Measurements from ENCODE around the gene UBE2S. TPM values are rescaled to one million over a fixed set of nuclear protein-coding genes. Genes with fewer than 3 reads are reported as not detected.

UBE2S gene
- polyA plus RNA-seq, 3 donors = 16.1 to 40.9 (median 21.9) TPM

DNA sequence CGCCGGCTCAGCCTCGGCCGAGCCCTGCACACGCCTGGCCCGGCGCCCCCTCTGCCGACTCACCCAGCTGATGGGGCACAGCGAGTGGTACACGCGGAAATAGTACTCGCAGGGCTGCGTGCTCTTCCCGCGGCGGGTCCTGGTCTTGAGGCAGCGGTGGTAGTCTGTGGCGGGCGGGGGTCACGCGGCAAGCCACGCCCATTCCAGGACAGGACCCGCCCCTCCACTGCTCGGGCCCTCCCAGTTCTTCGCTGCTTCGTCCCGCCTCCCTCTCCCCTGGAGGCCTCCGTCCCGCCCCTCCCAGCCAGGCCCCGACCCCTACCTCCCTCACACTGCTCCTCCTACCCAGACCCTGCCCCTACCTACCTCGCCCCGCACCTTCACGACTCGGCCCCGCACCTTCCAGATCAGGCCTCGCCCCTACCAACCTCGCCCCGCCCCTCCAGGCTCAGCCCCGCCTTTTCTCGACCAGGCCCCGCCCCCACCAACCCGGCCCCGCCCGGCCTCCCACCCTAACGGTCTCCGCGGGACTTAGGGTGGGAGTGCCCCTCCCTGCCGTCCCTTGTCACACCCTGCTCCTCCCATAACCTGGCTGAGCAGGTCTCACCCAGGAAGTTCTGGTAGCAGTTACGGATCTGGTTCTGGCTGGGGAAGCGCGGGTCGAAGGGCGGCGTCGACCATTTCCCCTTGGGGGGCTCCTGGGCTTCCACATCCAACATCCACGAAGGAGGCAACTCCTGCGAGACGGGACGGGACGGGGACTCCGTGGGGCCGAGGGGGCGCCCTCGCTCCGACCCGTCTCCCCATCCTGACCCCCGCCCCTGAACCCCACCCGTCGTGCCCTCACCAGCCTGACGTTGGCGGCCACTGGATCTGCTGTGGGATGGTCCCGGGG is 53.5 kb downstream of the UBE2S start:
- TF ChIP-seq, protein P1, sequence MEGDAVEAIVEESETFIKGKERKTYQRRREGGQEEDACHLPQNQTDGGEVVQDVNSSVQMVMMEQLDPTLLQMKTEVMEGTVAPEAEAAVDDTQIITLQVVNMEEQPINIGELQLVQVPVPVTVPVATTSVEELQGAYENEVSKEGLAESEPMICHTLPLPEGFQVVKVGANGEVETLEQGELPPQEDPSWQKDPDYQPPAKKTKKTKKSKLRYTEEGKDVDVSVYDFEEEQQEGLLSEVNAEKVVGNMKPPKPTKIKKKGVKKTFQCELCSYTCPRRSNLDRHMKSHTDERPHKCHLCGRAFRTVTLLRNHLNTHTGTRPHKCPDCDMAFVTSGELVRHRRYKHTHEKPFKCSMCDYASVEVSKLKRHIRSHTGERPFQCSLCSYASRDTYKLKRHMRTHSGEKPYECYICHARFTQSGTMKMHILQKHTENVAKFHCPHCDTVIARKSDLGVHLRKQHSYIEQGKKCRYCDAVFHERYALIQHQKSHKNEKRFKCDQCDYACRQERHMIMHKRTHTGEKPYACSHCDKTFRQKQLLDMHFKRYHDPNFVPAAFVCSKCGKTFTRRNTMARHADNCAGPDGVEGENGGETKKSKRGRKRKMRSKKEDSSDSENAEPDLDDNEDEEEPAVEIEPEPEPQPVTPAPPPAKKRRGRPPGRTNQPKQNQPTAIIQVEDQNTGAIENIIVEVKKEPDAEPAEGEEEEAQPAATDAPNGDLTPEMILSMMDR (IDR thresholded peaks at IDR 0.05) = no peak
- Mint-ChIP-seq H3K4me3 (peak overlapping the region; percentile 84 to 90), H3K4me1 (peaks cover 33% of the 10 kb centered on the region), H3K9me3 (peaks cover 0 to 11% (median 8%) of the 10 kb centered on the region in 7 donors), H3K36me3 (peaks cover 5 to 8% of the 10 kb centered on the region in 2 donors), H3K27ac (peak overlapping the region in 4 of 7 donors; percentile 41 to 80 (median 64)), H3K27me3 (ENCODE audit: low read depth in 3 of 3) (peaks cover 55 to 75% (median 59%) of the 10 kb centered on the region in 3 donors)
- Histone ChIP-seq H3K9me3 (replicated peaks in 1 of 2; ENCODE audit: control insufficient read depth in 1 of 2, insufficient read depth in 1 of 2, low read length in 2 of 2) (peaks cover 0 to 9% of the 10 kb centered on the region in 2 donors), H3K36me3 (replicated peaks in 1 of 2; ENCODE audit: control insufficient read depth in 1 of 2, insufficient read depth in 2 of 2, low read length in 2 of 2) (no peaks in the 10 kb centered on the region), H3K79me2 (ENCODE audit: insufficient read depth, low read length) (no peaks in the 10 kb centered on the region), H3K4me3 (replicated peaks in 1 of 3; ENCODE audit: low read depth in 2 of 3, low read length in 3 of 3) (peak overlapping the region; percentile 36 to 71 (median 45)), H3K27ac (ENCODE audit: low read depth in 1 of 2, low read length in 2 of 2) (no peak overlapping the region), H3K27me3 (ENCODE audit: control insufficient read depth in 2 of 2, insufficient read depth in 2 of 2, low read length in 2 of 2) (peaks cover 13 to 62% of the 10 kb centered on the region in 2 donors), H3K4me2 (replicated peaks; ENCODE audit: extremely low read depth, low read length, poor library complexity, severe bottlenecking) (peak overlapping the region; percentile 88), H2AFZ (ENCODE audit: insufficient read depth, low read depth, low read length, poor library complexity, severe bottlenecking) (peak overlapping the region; percentile 73), H3K4me1 (ENCODE audit: control insufficient read depth in 1 of 2, insufficient read depth in 2 of 2, low read length in 2 of 2) (peaks cover 22 to 28% of the 10 kb centered on the region in 2 donors), H3K9ac (ENCODE audit: insufficient read depth, low read length, poor library complexity, severe bottlenecking) (peak overlapping the region; percentile 19), H4K20me1 (ENCODE audit: insufficient read depth, low read length) (no peaks in the 10 kb centered on the region)
- WGBS (ENCODE audit: insufficient coverage) = 2% methylated on average over 56 of the region's 72 CpGs
- intact Hi-C loops (cut with micrococcal nuclease) = loop anchor here in 1 of 2 donors (5.0 kb wide), 1 partner anchor 42 kb away; no protein-coding TSS in a partner anchor
- DNase-seq = peak; percentile 38 to 63 (median 55)

DNA sequence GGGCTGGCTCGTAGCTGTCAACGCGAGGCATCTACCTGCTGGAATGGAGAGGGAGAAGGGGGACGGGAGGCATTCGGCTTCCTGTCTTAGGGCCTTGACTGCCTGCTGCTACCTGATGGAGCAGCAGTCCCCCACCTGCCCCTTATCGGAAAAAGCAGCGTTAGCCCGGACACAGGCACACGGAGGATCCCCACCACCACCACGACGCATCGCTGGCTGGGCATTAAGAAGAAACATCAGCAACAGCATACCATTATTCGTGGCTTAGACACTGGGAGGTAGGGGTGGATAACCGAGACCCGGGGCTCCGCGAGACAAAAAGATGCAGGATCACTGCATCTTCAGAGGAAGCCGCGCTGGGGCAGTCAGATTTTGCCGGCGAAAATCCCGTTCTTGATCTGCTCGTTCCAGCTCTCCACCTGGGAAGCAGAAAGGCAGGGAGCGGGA is 54.2 kb downstream of the UBE2S start:
- H3K9me3 Mint-ChIP-seq = peaks cover 0 to 11% (median 8%) of the 10 kb centered on the region in 7 donors
- intact Hi-C loops (cut with micrococcal nuclease) = loop anchor here in 1 of 2 donors (5.0 kb wide), 1 partner anchor 41 kb away; no protein-coding TSS in a partner anchor

More for the DNA sequence above, 54.2 kb downstream of the UBE2S start:
- H3K27ac Mint-ChIP-seq = peak overlapping the region in 1 of 7 donors; percentile 22
- Histone ChIP-seq H3K4me2 (replicated peaks; ENCODE audit: extremely low read depth, low read length, poor library complexity, severe bottlenecking) (peak overlapping the region; percentile 88), H2AFZ (ENCODE audit: insufficient read depth, low read depth, low read length, poor library complexity, severe bottlenecking) (peak overlapping the region; percentile 73), H3K36me3 (replicated peaks in 1 of 2; ENCODE audit: control insufficient read depth in 1 of 2, insufficient read depth in 2 of 2, low read length in 2 of 2) (no peaks in the 10 kb centered on the region), H3K4me1 (ENCODE audit: control insufficient read depth in 1 of 2, insufficient read depth in 2 of 2, low read length in 2 of 2) (peaks cover 22 to 28% of the 10 kb centered on the region in 2 donors), H3K4me3 (replicated peaks in 1 of 3; ENCODE audit: low read depth in 2 of 3, low read length in 3 of 3) (peak overlapping the region; percentile 36 to 71 (median 45)), H3K27me3 (ENCODE audit: control insufficient read depth in 2 of 2, insufficient read depth in 2 of 2, low read length in 2 of 2) (peaks cover 13 to 62% of the 10 kb centered on the region in 2 donors), H3K27ac (ENCODE audit: low read depth in 1 of 2, low read length in 2 of 2) (no peak overlapping the region), H3K79me2 (ENCODE audit: insufficient read depth, low read length) (no peaks in the 10 kb centered on the region), H3K9me3 (replicated peaks in 1 of 2; ENCODE audit: control insufficient read depth in 1 of 2, insufficient read depth in 1 of 2, low read length in 2 of 2) (peaks cover 0 to 9% of the 10 kb centered on the region in 2 donors), H4K20me1 (ENCODE audit: insufficient read depth, low read length) (no peaks in the 10 kb centered on the region), H3K9ac (ENCODE audit: insufficient read depth, low read length, poor library complexity, severe bottlenecking) (peak overlapping the region; percentile 19)
- no peak for DNase-seq
- peaks cover 5 to 8% of the 10 kb centered on the region in 2 donors for H3K36me3 Mint-ChIP-seq
- 3% methylated on average over 17 of the region's 24 CpGs for WGBS (ENCODE audit: insufficient coverage)
- H3K4me1 Mint-ChIP-seq = peaks cover 33% of the 10 kb centered on the region
- H3K27me3 Mint-ChIP-seq (ENCODE audit: low read depth in 3 of 3) = peaks cover 49 to 75% (median 59%) of the 10 kb centered on the region in 3 donors
- peak overlapping the region; percentile 84 to 90 for H3K4me3 Mint-ChIP-seq
- TF ChIP-seq, protein P1 (IDR thresholded peaks at IDR 0.05) = no peak

All from CD14-positive monocyte (primary cell).